ENCODE results near the gene DNMBP.
"Not testable (repeated sequence)": the region's sequence is repeated elsewhere in the genome, so short reads cannot be mapped to it uniquely, and the experiment has no call there.

DNMBP gene

DNA sequence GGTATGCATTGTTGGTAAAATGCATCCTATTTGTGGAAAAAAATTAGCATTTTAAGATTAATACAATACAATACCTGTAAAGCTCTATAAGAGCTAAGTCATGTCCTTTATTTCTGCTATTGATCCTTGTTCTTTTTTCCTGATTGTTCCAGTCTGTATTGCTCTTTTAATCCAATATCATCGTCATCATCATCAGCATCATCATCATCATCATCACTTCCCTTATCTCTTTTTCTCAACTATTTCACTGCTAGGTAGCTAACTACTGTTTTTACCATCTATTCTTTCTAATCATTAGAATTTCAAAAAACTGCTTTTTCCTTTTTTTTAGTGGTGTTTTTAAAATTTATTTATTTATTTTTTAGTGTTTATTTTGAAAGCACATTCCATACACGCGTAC lies 156.1 kb downstream of the DNMBP start:
- DNase-seq, result no peak

DNA sequence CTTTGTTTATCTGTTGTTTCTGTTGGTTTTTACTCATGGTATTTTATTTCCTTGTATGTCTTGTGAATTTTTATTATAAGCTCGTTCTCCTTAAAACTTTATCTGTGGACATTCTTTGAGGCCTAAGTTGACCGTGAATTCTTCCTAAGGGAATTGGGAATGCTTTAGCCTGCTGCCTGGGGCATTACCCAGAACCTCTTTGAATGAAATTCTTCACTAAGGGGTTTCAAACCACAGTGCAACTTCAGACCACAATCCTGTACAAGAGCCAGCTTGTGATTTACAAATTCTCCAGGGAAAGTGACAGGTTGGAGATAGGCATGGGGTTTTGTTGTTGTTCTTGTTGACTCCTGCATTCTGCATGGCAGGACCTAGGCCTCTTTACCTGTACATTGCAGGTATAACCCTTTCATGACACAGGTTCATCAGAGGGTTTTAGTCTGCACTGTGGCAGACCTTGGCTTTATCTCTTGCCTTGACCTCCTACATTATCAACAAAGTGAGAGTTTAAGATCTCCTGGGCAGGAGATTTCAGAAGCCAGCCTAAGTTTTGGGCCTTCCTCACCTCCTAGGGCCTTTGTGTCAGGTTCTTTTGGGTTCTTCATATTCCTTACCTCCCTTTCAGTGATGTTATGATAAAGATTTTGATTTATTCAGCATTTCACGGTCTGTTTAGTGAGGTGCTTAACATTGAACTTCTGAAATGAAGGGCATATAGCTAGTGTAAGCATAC lies 157.1 kb downstream of the DNMBP start:
- no peak for DNase-seq

DNA sequence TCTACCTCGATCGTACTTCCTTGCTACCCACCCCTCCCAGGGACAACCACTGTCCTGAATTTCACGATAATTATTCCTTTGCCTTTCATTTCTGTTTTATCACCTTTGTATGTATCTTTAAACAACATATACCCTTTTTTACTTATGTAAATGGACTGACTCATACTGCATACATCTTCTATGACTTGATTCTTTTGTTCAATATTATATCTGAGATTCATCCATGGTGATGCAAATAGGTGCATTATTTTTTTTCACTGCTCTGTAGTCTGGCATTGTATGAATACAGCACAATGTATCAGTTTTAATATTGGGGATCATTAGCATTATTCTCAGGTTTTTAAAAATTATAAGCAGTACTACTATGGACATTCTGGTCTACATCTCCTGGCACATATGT lies 157.9 kb downstream of the DNMBP start:
- no peak for DNase-seq

DNA sequence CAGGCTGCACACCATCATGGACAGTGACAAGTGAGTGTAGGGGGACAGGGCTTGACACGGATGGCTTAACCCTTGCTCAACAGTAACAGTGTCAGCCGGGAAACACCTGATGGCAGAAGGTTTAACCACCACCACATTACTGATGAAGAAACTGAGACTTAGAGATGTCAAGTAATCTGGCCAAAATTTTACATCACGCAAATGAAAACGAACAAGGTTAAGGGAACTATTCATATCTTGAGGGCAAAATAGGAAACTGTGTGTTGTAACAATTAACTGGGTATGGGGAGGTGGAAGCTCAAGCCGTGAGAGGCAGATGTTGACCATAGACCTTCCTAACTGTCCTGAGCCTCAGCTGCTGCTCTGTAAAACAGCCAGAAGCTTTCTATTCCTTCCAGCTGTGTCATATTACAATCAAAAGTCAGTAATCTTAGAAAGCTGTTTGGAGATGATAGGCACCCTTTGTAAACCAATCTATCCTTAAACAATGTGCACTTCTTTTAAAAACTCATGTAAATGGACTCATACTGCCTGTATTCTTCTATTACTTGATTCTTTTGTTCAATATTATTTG lies 158.9 kb downstream of the DNMBP start:
- DNase-seq, result no peak

DNA sequence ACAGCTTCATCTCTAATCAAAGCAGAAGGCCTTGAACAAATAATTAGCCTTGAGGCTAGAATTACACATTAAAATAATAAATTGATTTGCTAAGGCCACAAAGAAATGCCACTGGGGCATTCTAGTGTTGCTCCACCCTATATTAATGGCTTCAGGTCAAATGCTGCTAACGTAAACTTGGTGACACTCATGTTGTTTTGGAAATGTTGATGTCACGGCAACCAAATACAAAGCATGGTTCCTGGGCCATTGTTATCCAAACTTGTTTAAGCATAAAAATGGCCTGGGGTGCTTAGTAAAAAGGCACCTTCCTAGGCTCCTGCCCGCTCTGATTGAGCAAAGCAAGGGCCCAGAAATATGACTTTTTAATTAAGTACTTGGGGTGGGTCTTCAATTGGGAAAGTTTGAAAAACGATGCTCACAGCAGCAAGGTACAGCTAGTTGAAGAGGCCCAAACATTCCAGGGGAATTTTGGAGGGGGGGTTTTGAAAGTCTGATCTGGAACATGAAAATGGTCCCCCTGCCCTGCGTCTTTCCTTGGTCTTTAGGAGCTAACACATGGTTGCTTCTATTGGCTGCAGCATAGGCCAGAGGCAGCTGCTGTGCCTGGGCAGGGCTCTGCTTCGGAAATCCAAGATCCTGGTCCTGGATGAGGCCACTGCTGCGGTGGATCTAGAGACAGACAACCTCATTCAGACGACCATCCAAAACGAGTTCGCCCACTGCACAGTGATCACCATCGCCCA lies 159.6 kb downstream of the DNMBP start:
- no peak for DNase-seq

DNA sequence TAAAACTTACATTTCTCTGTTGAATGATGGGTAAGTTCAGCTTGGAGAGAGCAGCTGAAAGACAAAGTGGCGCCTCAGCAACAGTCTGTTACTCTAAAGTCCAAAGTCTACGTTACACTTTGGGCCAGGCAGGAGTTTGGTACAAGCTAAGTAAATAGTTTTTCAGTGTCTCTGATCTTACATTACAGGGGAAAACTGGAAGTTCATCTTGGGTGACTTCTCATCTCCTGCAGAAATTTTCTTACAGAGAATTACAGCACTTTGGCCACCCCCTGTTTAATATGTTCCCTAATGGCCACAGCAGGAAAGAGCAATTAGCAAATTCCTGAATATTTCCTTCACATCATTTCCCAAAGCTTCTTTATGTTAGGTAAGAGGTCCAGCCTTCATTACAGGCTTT lies 160.2 kb downstream of the DNMBP start:
- no peak for DNase-seq

DNA sequence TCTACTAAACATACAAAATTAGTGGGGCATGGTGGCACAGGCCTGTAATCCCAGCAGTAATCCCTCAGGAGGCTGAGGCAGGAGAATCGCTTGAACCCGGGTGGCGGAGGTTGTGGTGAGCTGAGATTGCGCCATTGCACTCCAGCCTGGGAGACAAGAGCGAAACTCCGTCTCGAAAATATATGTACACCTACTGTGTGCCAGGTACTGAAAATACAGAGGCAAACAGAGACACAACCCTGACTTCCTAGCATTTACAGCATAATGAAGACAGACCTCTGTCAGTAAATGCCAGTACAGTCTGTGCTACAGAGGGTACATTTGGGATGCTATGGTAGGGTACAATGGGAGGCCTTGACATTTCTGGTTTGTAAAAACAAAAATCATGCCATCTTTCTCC lies 160.7 kb downstream of the DNMBP start:
- DNase-seq, result no peak

DNA sequence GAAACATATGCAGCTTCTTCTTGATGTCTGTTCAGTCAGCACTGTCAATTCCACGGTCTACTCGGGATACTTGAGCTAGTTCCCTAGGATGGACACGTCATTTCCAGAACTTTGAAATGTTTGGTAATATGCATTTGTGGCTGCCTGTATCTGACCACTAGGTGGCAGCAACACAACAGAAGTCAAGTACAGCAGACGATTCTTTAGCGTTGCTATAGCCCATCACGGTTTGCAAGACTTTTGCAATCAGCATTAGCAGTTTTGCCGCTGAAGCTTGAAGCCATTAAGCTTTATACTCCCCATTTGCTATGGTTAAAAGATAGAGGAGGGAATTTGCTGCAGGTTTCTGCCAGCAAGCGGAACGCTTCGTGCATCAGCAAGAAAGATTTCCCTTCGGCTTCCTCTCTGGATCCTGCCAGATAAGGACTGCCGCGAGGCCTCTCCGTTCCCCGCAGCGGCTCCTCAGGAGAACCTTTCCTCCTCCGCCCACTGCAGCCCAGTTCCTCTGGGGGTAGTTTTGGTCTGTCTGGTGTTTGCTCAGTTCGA lies 163.8 kb downstream of the DNMBP start:
- DNase-seq, result no peak

DNA sequence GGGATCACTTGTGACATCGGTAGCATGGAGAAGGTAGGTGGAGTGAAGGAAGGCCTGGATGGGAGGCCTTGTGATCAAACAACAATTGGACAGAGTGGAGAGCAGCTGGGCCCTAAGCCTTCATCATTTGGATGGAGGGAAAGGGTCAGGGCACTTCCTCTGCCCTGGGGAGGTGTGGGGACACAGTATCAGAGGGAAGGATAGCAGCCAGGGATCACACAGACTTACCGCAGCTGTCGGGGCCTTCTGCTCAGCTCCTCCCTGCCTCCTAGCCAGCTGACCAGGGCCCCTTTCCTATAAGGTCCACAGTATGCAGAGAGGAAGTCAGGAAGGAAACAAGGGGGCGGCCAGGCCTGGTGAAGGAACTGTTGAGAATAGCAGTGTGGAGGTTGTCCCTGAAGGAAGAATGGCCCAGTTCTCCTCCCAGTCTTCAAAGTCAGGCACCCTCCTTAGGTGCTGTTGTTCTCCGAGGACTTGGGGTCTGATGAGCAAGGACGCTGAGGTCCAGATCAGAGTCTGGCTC lies 165.3 kb downstream of the DNMBP start:
- DNase-seq, result no peak

DNA sequence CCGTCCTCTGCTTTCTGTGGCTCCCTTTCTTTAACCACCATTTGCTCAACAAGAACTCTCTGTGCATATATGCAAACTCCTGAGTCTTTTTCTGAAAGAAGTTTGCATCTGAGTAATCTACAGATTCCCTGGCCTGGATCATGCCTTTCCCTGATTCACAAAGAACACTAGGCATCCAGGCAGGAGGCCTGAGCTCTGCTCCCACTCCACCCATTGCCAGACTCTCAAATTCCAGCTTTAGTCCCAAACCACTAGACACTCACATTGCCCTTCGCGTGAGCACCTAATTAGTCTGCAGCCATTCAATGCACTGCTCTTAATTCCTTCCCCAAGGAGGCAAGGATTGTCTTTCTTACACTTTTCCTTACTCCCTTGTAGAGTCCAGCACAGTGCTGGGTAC lies 166.4 kb downstream of the DNMBP start:
- DNase-seq, result no peak

DNA sequence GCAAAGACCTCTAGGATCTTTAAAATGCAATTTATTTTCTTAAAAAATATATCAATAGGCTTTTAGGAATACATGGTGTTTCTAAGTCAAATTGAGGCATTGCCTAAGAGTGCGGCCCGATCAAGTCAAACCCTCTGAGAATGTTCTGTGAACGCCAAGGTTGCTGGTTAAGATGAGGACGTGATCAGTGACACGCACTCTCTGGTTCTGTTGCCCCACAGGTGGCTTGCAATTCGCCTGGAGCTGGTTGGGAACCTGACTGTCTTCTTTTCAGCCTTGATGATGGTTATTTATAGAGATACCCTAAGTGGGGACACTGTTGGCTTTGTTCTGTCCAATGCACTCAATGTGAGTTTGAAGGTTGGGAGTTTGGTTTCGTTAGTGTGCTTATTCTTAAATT lies 168.0 kb downstream of the DNMBP start:
- DNase-seq, result no peak

DNA sequence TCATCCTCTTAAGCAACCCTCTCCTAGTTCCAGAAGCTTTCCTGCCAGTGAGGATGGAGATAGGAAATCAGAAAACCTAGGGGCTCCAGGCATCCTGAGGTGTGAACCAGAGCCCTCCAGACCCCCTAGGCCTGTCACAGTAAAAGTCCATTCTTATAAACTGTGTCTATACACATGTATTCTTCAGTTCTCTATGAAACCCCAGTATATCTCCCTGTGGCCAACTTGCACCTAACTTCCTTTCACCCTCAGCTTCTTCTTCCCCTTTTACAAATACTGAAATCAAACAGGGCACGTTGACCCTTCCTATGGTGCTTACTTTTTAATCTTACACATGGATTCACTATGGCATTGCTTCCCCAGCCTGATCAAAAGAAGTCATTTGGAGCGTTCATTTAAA lies 168.9 kb downstream of the DNMBP start:
- not testable (repeated sequence) for DNase-seq

DNA sequence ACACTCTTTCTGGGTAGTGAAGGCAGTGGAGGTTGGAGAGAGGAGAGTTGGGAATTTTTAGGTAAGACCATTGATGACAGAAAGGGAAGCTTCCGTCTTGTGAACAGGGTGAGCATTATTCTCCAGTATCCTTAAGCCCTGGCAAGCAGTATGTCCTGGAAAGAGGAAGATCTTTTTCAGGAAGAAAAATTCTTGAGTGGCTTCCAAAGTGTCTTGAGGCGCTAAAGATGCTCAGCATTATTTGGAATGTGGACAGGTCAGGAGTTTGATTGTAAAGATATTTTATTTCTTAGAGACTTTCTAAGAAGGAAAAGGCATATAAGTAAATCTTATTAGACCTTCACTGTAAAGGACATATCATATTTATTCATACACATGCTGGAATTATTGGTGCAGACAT lies 173.0 kb downstream of the DNMBP start:
- DNase-seq, result no peak

DNA sequence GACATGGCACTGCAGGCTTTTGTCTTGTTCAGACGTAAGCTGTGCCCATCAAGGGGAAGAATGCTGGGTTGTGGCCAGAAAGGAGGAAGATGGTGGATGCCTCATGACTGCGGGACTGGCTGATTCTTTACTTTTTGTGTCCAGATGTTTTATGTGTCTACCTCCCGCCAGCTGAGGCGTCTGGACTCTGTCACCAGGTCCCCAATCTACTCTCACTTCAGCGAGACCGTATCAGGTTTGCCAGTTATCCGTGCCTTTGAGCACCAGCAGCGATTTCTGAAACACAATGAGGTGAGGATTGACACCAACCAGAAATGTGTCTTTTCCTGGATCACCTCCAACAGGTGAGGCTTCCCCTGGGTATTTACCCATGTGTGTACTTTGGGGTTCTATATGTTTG lies 173.8 kb downstream of the DNMBP start:
- no peak for DNase-seq

DNA sequence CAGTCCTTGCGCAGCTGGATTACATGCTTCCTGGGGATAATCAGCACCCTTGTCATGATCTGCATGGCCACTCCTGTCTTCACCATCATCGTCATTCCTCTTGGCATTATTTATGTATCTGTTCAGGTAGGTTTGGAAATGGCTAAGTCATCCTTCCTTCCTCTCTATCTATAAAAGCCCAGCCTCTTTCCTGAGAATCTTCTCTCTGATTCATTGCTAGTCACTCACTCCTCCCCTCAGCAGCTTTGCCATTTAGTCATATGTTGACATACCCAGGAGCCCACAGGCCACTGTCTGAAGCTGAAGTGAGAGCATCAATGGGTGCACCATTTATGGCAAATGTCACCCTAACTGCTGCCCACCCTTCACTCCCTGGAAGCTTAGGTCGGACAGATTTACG lies 175.3 kb downstream of the DNMBP start:
- DNase-seq, result no peak

DNA sequence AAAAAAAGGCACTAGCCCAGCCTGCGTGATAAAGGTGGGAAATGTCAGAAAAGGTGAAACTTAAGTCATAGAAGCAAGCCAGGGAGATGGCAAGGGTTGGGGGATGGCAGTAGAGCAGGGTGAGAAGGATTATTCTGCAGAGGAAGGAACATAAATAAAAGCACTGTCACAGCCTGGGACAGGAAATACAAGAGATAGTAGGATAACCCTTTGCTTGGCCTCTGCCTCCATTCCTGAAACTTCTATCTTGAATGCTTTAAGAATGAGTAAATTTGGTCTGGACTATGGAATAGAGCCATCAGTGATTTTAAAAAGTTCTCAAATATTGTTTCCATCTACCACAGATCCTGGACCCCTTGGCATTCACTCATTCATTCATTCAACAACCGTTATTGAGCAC lies 177.3 kb downstream of the DNMBP start:
- DNase-seq, result no peak

DNA sequence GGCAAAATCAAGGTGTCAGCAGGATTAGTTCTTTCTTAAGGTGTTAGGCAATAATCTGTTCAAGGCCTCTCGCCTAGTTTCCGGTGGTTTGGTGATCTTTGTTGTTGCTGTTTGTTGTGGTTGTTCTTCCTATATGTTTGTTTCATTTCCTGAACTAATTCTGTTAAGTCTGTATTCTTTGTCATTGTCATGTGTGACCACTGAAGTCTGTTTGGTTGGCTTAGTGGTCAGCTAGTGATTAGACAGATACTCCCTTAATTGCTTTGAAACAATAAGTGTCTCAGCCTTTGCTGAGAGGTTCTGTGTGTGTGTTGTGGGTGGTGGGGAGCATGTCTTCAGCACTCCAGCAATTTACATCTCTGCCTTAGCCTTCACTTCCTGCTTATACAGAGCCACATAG lies 181.3 kb downstream of the DNMBP start:
- no peak for DNase-seq

DNA sequence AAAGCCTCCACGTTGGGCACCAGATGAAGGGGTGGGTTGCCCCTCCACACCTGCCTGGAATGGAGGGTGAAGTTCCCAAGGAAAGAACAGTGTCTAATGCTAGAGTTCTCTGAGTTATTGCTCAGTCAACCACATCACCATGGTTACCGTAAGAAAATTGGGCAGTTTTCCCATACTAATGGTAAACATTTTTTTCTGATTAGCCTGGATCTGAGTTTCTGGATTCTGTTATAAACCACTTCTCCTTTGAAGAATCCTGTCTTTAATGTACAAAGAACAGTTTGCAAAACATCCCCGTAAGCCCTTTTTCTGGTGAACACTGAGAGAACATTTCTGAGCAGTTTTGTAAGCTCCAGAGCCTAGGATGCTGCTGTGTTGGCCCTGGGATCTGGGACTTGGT lies 181.8 kb downstream of the DNMBP start:
- no peak for DNase-seq
